ENCODE measurements around the gene ZFP42.
"Not testable (repeated sequence)": the region's sequence is repeated elsewhere in the genome, so short reads cannot be mapped to it uniquely, and the experiment has no call there.

Gene ZFP42

DNA sequence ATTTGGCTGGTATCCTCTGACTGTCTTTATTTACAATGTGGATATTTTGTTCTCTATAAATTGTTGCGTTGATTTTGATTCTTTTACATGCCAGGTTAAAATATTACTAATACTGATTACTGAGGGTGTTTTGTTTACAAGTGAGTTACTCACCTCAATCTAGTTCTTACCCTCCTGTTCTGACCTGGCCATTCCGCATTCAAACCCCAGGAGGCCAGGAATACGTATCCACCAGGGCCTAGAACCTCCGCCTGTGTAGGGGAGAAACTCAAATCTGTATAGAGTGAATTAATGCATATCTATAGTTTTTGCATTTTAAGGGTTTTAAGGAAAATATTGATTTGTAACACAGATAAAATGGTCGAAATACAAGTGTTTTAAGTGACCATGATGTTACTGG, 2.6 kb upstream of the ZFP42 start:
- ATAC-seq (ENCODE audit: insufficient read depth, low read depth): no peak

DNA sequence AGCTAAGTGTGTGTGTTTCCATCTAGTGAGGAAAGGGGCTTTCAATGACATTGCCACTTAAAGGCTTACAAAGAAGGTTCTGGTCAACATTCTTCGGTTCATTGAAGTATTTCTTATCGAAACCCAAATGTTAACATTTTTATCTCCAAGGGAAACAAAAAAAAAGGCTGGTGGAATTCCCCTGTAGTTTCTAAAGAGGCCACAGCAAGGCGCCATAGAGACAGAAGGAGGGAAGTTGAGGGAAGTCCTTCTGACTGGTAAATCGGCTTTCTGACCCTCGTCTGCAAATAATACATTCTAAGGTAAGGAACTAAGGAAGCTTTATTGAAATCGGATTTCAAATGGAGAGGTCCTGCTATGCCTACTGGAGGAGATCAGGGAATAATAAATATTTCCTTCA, 1.7 kb upstream of the ZFP42 start:
- Histone ChIP-seq H3K27ac (ENCODE audit: low read length) (no peak overlapping the region), H3K9ac (ENCODE audit: low read depth, low read length) (no peak overlapping the region)
- no peak for ATAC-seq (ENCODE audit: insufficient read depth, low read depth)

More for the DNA sequence above, 2.6 kb upstream of the ZFP42 start:
- Histone ChIP-seq H3K27ac (ENCODE audit: low read length) (no peak overlapping the region), H3K9ac (ENCODE audit: low read depth, low read length) (no peak overlapping the region), H2AFZ (ENCODE audit: low read depth, low read length) (no peak overlapping the region), H3K9me3 (ENCODE audit: insufficient read depth, low read length, severe bottlenecking) (peaks cover 2% of the 10 kb centered on the region), H3K36me3 (ENCODE audit: insufficient read depth, low read length) (no peaks in the 10 kb centered on the region), H3K27me3 (ENCODE audit: insufficient read depth, low read length, poor library complexity) (no peaks in the 10 kb centered on the region), H4K20me1 (ENCODE audit: insufficient read depth, low read length) (no peaks in the 10 kb centered on the region), H3K79me2 (ENCODE audit: insufficient read depth, low read length) (no peaks in the 10 kb centered on the region), H3K4me3 (ENCODE audit: low read depth in 1 of 2, low read length in 2 of 2) (no peak overlapping the region), H3K4me2 (ENCODE audit: insufficient read depth, low read length) (no peak overlapping the region), H3K4me1 (ENCODE audit: insufficient read depth, low read length) (no peaks in the 10 kb centered on the region)
- no peak for TF ChIP-seq CTCF (IDR thresholded peaks at IDR 0.05; ENCODE audit: borderline replicate concordance, extremely low read depth, low read length, poor library complexity, severe bottlenecking)
- no peak for TF ChIP-seq EZH2 (IDR thresholded peaks at IDR 0.05; ENCODE audit: borderline replicate concordance, low read depth, low read length, severe bottlenecking)
- no peak for DNase-seq

GRCh38 chr4:187996502-187997177, 1.1 kb downstream of the ZFP42 start:
- Histone ChIP-seq H3K79me2 (ENCODE audit: insufficient read depth, low read length) (no peaks in the 10 kb centered on the region), H3K4me3 (ENCODE audit: low read depth in 1 of 2, low read length in 2 of 2) (no peak overlapping the region), H3K27ac (ENCODE audit: low read length) (no peak overlapping the region), H3K27me3 (ENCODE audit: insufficient read depth, low read length, poor library complexity) (no peaks in the 10 kb centered on the region), H3K36me3 (ENCODE audit: insufficient read depth, low read length) (no peaks in the 10 kb centered on the region), H4K20me1 (ENCODE audit: insufficient read depth, low read length) (no peaks in the 10 kb centered on the region), H3K9me3 (ENCODE audit: insufficient read depth, low read length, severe bottlenecking) (peaks cover 2% of the 10 kb centered on the region), H3K4me1 (ENCODE audit: insufficient read depth, low read length) (no peaks in the 10 kb centered on the region), H2AFZ (ENCODE audit: low read depth, low read length) (no peak overlapping the region), H3K9ac (ENCODE audit: low read depth, low read length) (no peak overlapping the region), H3K4me2 (ENCODE audit: insufficient read depth, low read length) (no peak overlapping the region)
- DNase-seq: no peak
- ATAC-seq (ENCODE audit: insufficient read depth, low read depth): no peak
- TF ChIP-seq CTCF (IDR thresholded peaks at IDR 0.05; ENCODE audit: borderline replicate concordance, extremely low read depth, low read length, poor library complexity, severe bottlenecking) (no peak), EZH2 (IDR thresholded peaks at IDR 0.05; ENCODE audit: borderline replicate concordance, low read depth, low read length, severe bottlenecking) (no peak)

More for the DNA sequence above, 1.7 kb upstream of the ZFP42 start:
- TF ChIP-seq EZH2 (IDR thresholded peaks at IDR 0.05; ENCODE audit: borderline replicate concordance, low read depth, low read length, severe bottlenecking): no peak
- no peak for TF ChIP-seq CTCF (IDR thresholded peaks at IDR 0.05; ENCODE audit: borderline replicate concordance, extremely low read depth, low read length, poor library complexity, severe bottlenecking)
- Histone ChIP-seq H3K4me2 (ENCODE audit: insufficient read depth, low read length) (no peak overlapping the region), H3K36me3 (ENCODE audit: insufficient read depth, low read length) (no peaks in the 10 kb centered on the region), H3K4me1 (ENCODE audit: insufficient read depth, low read length) (no peaks in the 10 kb centered on the region), H3K9me3 (ENCODE audit: insufficient read depth, low read length, severe bottlenecking) (peaks cover 2% of the 10 kb centered on the region), H3K79me2 (ENCODE audit: insufficient read depth, low read length) (no peaks in the 10 kb centered on the region), H3K4me3 (ENCODE audit: low read depth in 1 of 2, low read length in 2 of 2) (no peak overlapping the region), H3K27me3 (ENCODE audit: insufficient read depth, low read length, poor library complexity) (no peaks in the 10 kb centered on the region), H2AFZ (ENCODE audit: low read depth, low read length) (no peak overlapping the region), H4K20me1 (ENCODE audit: insufficient read depth, low read length) (no peaks in the 10 kb centered on the region)
- DNase-seq: no peak

GRCh38 chr4:187997991-187998390, 2.4 kb downstream of the ZFP42 start:
- H3K9ac ChIP-seq (ENCODE audit: low read depth, low read length); H3K9me3 ChIP-seq (ENCODE audit: insufficient read depth, low read length, severe bottlenecking); H3K4me3 ChIP-seq (ENCODE audit: low read depth in 1 of 2, low read length in 2 of 2); H3K4me1 ChIP-seq (ENCODE audit: insufficient read depth, low read length); H3K27me3 ChIP-seq (ENCODE audit: insufficient read depth, low read length, poor library complexity); H3K4me2 ChIP-seq (ENCODE audit: insufficient read depth, low read length); H3K27ac ChIP-seq (ENCODE audit: low read length); H4K20me1 ChIP-seq (ENCODE audit: insufficient read depth, low read length); H3K36me3 ChIP-seq (ENCODE audit: insufficient read depth, low read length); H3K79me2 ChIP-seq (ENCODE audit: insufficient read depth, low read length); H2AFZ ChIP-seq (ENCODE audit: low read depth, low read length); DNase-seq; ATAC-seq (ENCODE audit: insufficient read depth, low read depth): not testable (repeated sequence)
